Psoas muscle (tissue), 8 donors: ENCODE results near the gene PCCA. TPM values are rescaled to one million over a fixed set of nuclear protein-coding genes. Genes with fewer than 3 reads are reported as not detected.

Source experiments
- ATAC-seq, 4 donors: fragments of 200-7000 bp; cut with Tn5 transposase; one replicate each; pipeline ENCODE4 v1.9.1; 2020; ENCODE audit warnings: moderate library complexity in 3 of 4, mild to moderate bottlenecking in 2 of 4
- DNase-seq, 2 donors: peaks; one replicate each; pipeline ENCODE4 v3.0.0-alpha.2; 2020
- H3K27ac ChIP-seq: fragments of 200-600 bp; one replicate; pipeline ENCODE4 v1.8.0; 2022
- H3K27me3 ChIP-seq, 3 donors: fragments of 200-600 bp in 1 of 3; one replicate each; pipeline versions ENCODE4 v1.6.1 to v1.8.0; 2013 to 2022; ENCODE audit warnings: low read length in 2 of 3, mild to moderate bottlenecking in 2 of 3, moderate library complexity in 1 of 3; ENCODE audit not compliant: insufficient read depth in 3 of 3
- H3K36me3 ChIP-seq, 2 donors: fragments of 200-600 bp in 1 of 2; one replicate each; pipeline versions ENCODE4 v1.6.1 to v1.8.0; 2013 to 2022; ENCODE audit warnings: low read depth in 1 of 2, mild to moderate bottlenecking in 1 of 2, moderate library complexity in 1 of 2; ENCODE audit not compliant: insufficient read depth in 1 of 2
- H3K4me1 ChIP-seq: fragments of 200-600 bp; one replicate; pipeline ENCODE4 v1.8.0; 2022
- H3K4me3 ChIP-seq: fragments of 200-600 bp; one replicate; pipeline ENCODE4 v1.8.0; 2022; ENCODE audit warnings: mild to moderate bottlenecking
- H3K9me3 ChIP-seq: fragments of 200-600 bp; one replicate; pipeline ENCODE4 v1.8.0; 2022
- WGBS, 3 donors: extraction: QIAGEN DNeasy Blood & Tissue Kit; methylation state at CpG; one replicate each; pipeline versions ENCODE4 v1.1.6 to v1.1.7; 2013; 5-methylcytosine and 5-hydroxymethylcytosine counted together
- intact Hi-C, 2 donors: fragments of 100-400 bp; cut with DNase I; formaldehyde crosslinking; loops; one replicate each; pipeline versions ENCODE4 v1.11.0 to v1.14.2; 2022
- polyA plus RNA-seq, 3 donors: library from polyadenylated mRNA; stranded (reverse); fragments of 200-250 nt; gene quantifications; one replicate each; pipeline ENCODE4 v1.2.3, GENCODE V29; 2013
- total RNA-seq, 4 donors: library from RNA; stranded (reverse); fragmentation: NEBNext Ultra II Directional in 2 of 4; extraction: Animal tissue kit (Norgen Biotek cat#: 25700) in 2 of 4; gene quantifications; one replicate each; pipeline versions ENCODE4 v1.2.1 to v1.2.4, GENCODE V29; 2021 to 2023
- TF ChIP-seq, protein P1 (sequence below): fragments of 200-600 bp; IDR thresholded peaks from one replicate; pipeline ENCODE4 v1.8.0; 2022; ENCODE audit warnings: antibody characterized with exemption
- donor health status: healthy with polysubstance abuse.
- donor health status: DM: no; HTN: no; CAD: no; lungs with moderate emphysema.
- donor health status: Bipolar disorder and iron deficiency.
- donor health status: healthy.
- donor health status: DM: yes; HTN: yes; CAD: no.
- donor health status: DM: no; HTN: no; CAD: no.
- donor health status: DM: no; HTN: no; CAD: no.
- donor health status: DM: yes; HTN: yes; CAD: no.

PCCA gene
- total and polyA plus RNA-seq, 7 donors, result 6.2 to 23.9 (median 13.3) TPM

- WGBS, 3 donors, result 95 to 100% (median 97%) methylated on average over 1 of the region's 1 CpG
- intact Hi-C loops, result no loop called here
- H3K4me1 ChIP-seq, result no peaks in the 10 kb centered on the region
- DNase-seq (no peak), ATAC-seq (no peak)
- no peak overlapping the region for H3K4me3 ChIP-seq
- H3K9me3 ChIP-seq, result peaks cover 4% of the 10 kb centered on the region
- no peaks in the 10 kb centered on the region for H3K36me3 ChIP-seq
- TF ChIP-seq, protein P1, sequence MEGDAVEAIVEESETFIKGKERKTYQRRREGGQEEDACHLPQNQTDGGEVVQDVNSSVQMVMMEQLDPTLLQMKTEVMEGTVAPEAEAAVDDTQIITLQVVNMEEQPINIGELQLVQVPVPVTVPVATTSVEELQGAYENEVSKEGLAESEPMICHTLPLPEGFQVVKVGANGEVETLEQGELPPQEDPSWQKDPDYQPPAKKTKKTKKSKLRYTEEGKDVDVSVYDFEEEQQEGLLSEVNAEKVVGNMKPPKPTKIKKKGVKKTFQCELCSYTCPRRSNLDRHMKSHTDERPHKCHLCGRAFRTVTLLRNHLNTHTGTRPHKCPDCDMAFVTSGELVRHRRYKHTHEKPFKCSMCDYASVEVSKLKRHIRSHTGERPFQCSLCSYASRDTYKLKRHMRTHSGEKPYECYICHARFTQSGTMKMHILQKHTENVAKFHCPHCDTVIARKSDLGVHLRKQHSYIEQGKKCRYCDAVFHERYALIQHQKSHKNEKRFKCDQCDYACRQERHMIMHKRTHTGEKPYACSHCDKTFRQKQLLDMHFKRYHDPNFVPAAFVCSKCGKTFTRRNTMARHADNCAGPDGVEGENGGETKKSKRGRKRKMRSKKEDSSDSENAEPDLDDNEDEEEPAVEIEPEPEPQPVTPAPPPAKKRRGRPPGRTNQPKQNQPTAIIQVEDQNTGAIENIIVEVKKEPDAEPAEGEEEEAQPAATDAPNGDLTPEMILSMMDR, result no peak
- H3K27me3 ChIP-seq, result no peaks in the 10 kb centered on the region
- H3K27ac ChIP-seq, result no peak overlapping the region
Observed at GRCh38 chr13:100334214-100334613, 245.3 kb downstream of the PCCA start.

- Histone ChIP-seq H3K27me3 (no peaks in the 10 kb centered on the region), H3K9me3 (peaks cover 4% of the 10 kb centered on the region), H3K36me3 (peaks cover 0 to 4% of the 10 kb centered on the region in 2 donors), H3K4me1 (no peaks in the 10 kb centered on the region), H3K4me3 (no peak overlapping the region), H3K27ac (no peak overlapping the region)
- no peak for ATAC-seq
- TF ChIP-seq, protein P1, result no peak
- intact Hi-C loops, result no loop called here
- DNase-seq, result no peak
- WGBS, 3 donors, result 72 to 84% (median 80%) methylated on average over 9 of the region's 9 CpGs
Observed at GRCh38 chr13:100336795-100337516, 248.1 kb downstream of the PCCA start.

DNA sequence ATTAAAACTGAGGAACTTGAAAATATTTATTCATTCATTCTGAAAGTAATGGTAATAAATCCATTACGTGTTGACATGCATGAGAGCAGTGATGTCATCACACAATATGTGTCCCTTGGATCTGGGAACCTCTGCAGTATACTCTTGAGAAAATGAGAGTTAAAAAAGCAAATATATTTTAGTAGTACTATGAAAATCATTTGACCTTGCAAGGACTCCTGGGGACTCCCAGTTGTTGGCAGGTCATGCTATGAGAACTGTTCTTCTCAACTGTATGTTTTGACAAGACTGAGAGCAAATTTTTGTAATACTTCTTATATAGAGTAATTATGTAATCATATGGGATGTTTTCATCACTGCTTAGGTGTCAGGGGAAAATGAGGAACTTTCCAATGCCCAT, 249.4 kb downstream of the PCCA start:
- no peak for ATAC-seq

DNA sequence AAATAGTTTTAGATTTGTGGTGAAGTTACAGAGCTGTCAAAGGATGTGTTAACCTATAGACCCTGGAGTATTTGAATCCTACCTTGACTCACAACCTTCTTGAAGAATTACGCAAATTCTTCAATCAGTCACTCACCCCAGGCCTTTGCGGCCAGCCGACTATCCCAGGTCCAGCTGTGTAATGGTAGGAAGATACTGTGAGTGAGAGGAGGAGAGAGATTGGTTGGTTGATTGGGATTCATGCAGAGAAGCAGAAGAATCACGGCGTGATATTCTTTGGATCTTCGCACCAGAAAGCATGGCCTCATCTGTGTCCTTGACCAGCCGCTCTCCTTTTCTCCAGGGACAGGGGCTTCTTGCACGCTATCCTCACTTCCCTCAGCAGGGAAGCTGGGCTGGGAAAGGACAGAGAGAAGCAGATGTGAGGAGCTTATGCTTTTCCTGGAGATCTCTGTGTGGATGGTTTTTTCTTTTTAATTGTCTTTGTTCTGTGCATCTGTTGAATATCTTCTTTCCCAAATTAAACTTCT, 250.6 kb downstream of the PCCA start:
- peaks cover 4% of the 10 kb centered on the region for H3K9me3 ChIP-seq
- DNase-seq (no peak), ATAC-seq (no peak)
- no peaks in the 10 kb centered on the region for H3K4me1 ChIP-seq
- H3K4me3 ChIP-seq, result no peak overlapping the region
- TF ChIP-seq, protein P1, result no peak
- intact Hi-C loops, result no loop called here
- 89 to 93% (median 90%) methylated on average over 8 of the region's 8 CpGs for WGBS, 3 donors
- no peaks in the 10 kb centered on the region for H3K27me3 ChIP-seq
- no peak overlapping the region for H3K27ac ChIP-seq
- H3K36me3 ChIP-seq, result peaks cover 0 to 4% of the 10 kb centered on the region in 2 donors

More for the DNA sequence above, 249.4 kb downstream of the PCCA start:
- 70 to 85% (median 81%) methylated on average over 1 of the region's 1 CpG for WGBS, 3 donors
- TF ChIP-seq, protein P1, result no peak
- no peak for DNase-seq
- Histone ChIP-seq H3K4me3 (no peak overlapping the region), H3K36me3 (peaks cover 0 to 4% of the 10 kb centered on the region in 2 donors), H3K27me3 (no peaks in the 10 kb centered on the region), H3K27ac (no peak overlapping the region), H3K9me3 (peaks cover 4% of the 10 kb centered on the region), H3K4me1 (no peaks in the 10 kb centered on the region)
- intact Hi-C loops, result no loop called here
